Fibroblast of pulmonary artery (primary cell): ENCODE results near the gene MAN1C1.

ENCODE experiments used
- DNase-seq: peaks from one replicate; pipeline ENCODE4 v3.0.0-alpha.2; 2010; ENCODE audit warnings: low read depth
- H3K4me3 ChIP-seq: replicated peaks from 2 replicates; pipeline ENCODE4 v1.5.1; 2011; ENCODE audit warnings: low read depth, mild to moderate bottlenecking, control low read depth, low read length, moderate library complexity
- CTCF ChIP-seq: IDR thresholded peaks from 2 replicates; pipeline ENCODE4 v1.5.1; 2011; ENCODE audit warnings: mild to moderate bottlenecking, control low read depth, low read length, inconsistent platforms; ENCODE audit errors: missing control alignments

MAN1C1 gene

GRCh38 chr1:25616095-25616986 lies at the start of gene MAN1C1:
Gene MAN1C1 (plus strand): TSS chr1:25616791. CDS start chr1:25617798, 1,007 bp downstream.
- peak; percentile 77 for DNase-seq
- H3K4me3 ChIP-seq: peak within 1 kb of the TSS; percentile 51
- TF ChIP-seq CTCF: peak; percentile 15

- no peak overlapping the region for H3K4me3 ChIP-seq
- no peak for TF ChIP-seq CTCF
- DNase-seq: no peak
These were observed 48.9 kb upstream of the MAN1C1 start for GRCh38 chr1:25567710-25568089.

GRCh38 chr1:25568090-25568833 lies 48.3 kb upstream of the MAN1C1 start:
- H3K4me3 ChIP-seq: no peak overlapping the region
- TF ChIP-seq CTCF: no peak
- peak; percentile 42 for DNase-seq

- no peak for TF ChIP-seq CTCF
- peak; percentile 58 for DNase-seq
- no peak overlapping the region for H3K4me3 ChIP-seq
These were observed 47.6 kb upstream of the MAN1C1 start for GRCh38 chr1:25568834-25569596.

GRCh38 chr1:25569597-25570396 lies 46.8 kb upstream of the MAN1C1 start:
- DNase-seq: peak; percentile 39
- H3K4me3 ChIP-seq: no peak overlapping the region
- TF ChIP-seq CTCF: no peak
